K562 (cell line): ENCODE data around the gene PLGRKT. TPM values are rescaled to one million over a fixed set of nuclear protein-coding genes. Genes with fewer than 3 reads are reported as not detected.

Experiments used
- C11orf30 ChIP-seq: fragments of 450-650 bp; IDR thresholded peaks from 2 replicates; pipeline ENCODE4 v1.6.1; 2016; ENCODE audit warnings: low read depth, mild to moderate bottlenecking
- CEBPB ChIP-seq: fragments of 450-650 bp; IDR thresholded peaks from 2 replicates; pipeline ENCODE4 v1.6.1; 2016; ENCODE audit warnings: missing genetic modification characterization, missing compliant biosample characterization
- FOXM1 ChIP-seq, 2 experiments: fragments of 450-650 bp in 1 of 2; sonication (generic) in 1 of 2; formaldehyde crosslinking in 1 of 2; IDR thresholded peaks; 2 replicates each; pipeline versions ENCODE4 v1.6.1 to v1.9.0; 2017 to 2022; ENCODE audit warnings: low read depth in 2 of 2, mild to moderate bottlenecking in 2 of 2, missing genetic modification reagents in 1 of 2, moderate library complexity in 1 of 2
- IFI16 ChIP-seq: fragments of 250-450 bp; sonication (Bioruptor Pico); IDR thresholded peaks from 2 replicates; pipeline ENCODE4 v2.1.2; 2022; ENCODE audit warnings: mild to moderate bottlenecking, inconsistent platforms
- L3MBTL2 ChIP-seq: fragments of 450-650 bp; IDR thresholded peaks from 2 replicates; pipeline ENCODE4 v1.6.1; 2016; ENCODE audit warnings: mild to moderate bottlenecking, moderate library complexity
- RAD21 ChIP-seq, 2 experiments: fragments of 250-450 bp in 1 of 2; fragments of 450-650 bp in 1 of 2; sonication (Bioruptor Pico) in 1 of 2; formaldehyde crosslinking in 1 of 2; IDR thresholded peaks in 1 of 2; conservative IDR thresholded peaks in 1 of 2; 2 replicates each; pipeline versions ENCODE4 v1.4.0 to v1.8.0; 2020 to 2022; ENCODE audit warnings: mild to moderate bottlenecking in 2 of 2, moderate library complexity in 1 of 2
- THRAP3 ChIP-seq: fragments of 450-650 bp; IDR thresholded peaks from 2 replicates; pipeline ENCODE4 v1.6.1; 2016; ENCODE audit warnings: mild to moderate bottlenecking, inconsistent platforms, borderline replicate concordance
- ZNF143 ChIP-seq: sonication (generic); formaldehyde crosslinking; IDR thresholded peaks from 2 replicates; pipeline ENCODE4 v1.9.0; 2022; ENCODE audit warnings: mild to moderate bottlenecking, missing genetic modification reagents
- ZNF717 ChIP-seq: fragments of 250-450 bp; sonication (Bioruptor Pico); IDR thresholded peaks from 2 replicates; pipeline ENCODE4 v1.5.0; 2021
- polyA plus RNA-seq, 8 experiments: library from polyadenylated mRNA; depleted of rRNA in 4 of 8; stranded (reverse) in 5 of 8; unstranded in 3 of 8; fragments of >200 nt; fragmentation: Nextera tagmentation in 2 of 8; fragmentation: Illumina TruSeq in 1 of 8; extraction: Ambion mirVana in 2 of 8; extraction: Trizol in 1 of 8; gene quantifications; 2 replicates each; pipeline versions ENCODE4 v1.2.1 to v1.2.3, GENCODE V29; 2011 to 2014; ENCODE audit warnings: inconsistent platforms in 1 of 8, missing spikeins in 1 of 8
- total RNA-seq, 7 experiments: library from RNA; depleted of rRNA in 6 of 7; stranded (reverse); fragments of >200 nt in 6 of 7; fragmentation: Illumina TruSeq in 2 of 7; extraction: Trizol in 2 of 7; gene quantifications; 2 replicates each; pipeline versions ENCODE4 v1.2.1 to v1.2.3, GENCODE V29; 2011 to 2021; ENCODE audit warnings: low replicate concordance in 1 of 7
- TF ChIP-seq, protein P1 (sequence below), 3 experiments: IDR thresholded peaks in 2 of 3; conservative IDR thresholded peaks in 1 of 3; 2 replicates each; pipeline ENCODE4 v1.5.1; 2011 to 2012; ENCODE audit warnings: low read length in 3 of 3, mild to moderate bottlenecking in 3 of 3, control low read depth in 2 of 3, improper control_type of control experiment in 1 of 3, inconsistent platforms in 1 of 3, low read depth in 1 of 3, mixed read lengths in 1 of 3, moderate library complexity in 1 of 3; ENCODE audit not compliant: insufficient read depth in 2 of 3
- TF ChIP-seq, protein P2 (sequence below): fragments of 250-450 bp; sonication (Bioruptor Pico); IDR thresholded peaks from 2 replicates; pipeline ENCODE4 v1.5.0; 2022; ENCODE audit warnings: mild to moderate bottlenecking
- TF ChIP-seq, protein P3 (sequence below), 2 experiments: fragments of 450-650 bp in 1 of 2; IDR thresholded peaks; 2 replicates each; pipeline ENCODE4 v1.6.1; 2011 to 2017; ENCODE audit warnings: low read depth in 2 of 2, antibody characterized with exemption in 1 of 2, borderline replicate concordance in 1 of 2, low read length in 1 of 2, mild to moderate bottlenecking in 1 of 2, mixed read lengths in 1 of 2; ENCODE audit not compliant: control insufficient read depth in 1 of 2
- TF ChIP-seq, protein P4 (sequence below): fragments of 250-450 bp; sonication (Bioruptor Pico); IDR thresholded peaks from 2 replicates; pipeline ENCODE4 v1.4.0; 2020

PLGRKT gene
- total and polyA plus RNA-seq, 9 of the 15 experiments (the other 6 are each of a cell fraction or from before 2014, with no cell fraction given), result 4.7 to 13.8 (median 6.5) TPM

DNA sequence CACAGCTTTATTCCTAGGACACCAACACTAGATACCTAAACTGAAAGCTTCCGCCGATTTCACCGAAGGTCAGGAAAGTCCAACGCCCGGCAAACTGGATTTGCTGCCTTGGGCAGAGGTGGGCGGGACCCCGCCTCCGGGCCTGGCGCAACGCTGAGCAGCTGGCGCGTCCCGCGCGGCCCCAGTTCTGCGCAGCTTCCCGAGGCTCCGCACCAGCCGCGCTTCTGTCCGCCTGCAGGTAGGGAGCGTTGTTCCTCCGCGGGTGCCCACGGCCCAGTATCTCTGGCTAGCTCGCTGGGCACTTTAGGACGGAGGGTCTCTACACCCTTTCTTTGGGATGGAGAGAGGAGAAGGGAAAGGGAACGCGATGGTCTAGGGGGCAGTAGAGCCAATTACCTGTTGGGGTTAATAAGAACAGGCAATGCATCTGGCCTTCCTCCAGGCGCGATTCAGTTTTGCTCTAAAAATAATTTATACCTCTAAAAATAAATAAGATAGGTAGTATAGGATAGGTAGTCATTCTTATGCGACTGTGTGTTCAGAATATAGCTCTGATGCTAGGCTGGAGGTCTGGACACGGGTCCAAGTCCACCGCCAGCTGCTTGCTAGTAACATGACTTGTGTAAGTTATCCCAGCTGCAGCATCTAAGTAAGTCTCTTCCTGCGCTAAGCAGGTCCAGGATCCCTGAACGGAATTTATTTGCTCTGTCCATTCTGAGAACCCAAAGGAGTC lies 12.8 kb upstream of the PLGRKT start, which contains the start of gene CD274 (continued):
- TF ChIP-seq FOXM1 (IDR thresholded peaks at IDR 0.05; ENCODE audit: low read depth) (0 out of 2 replicates have a peak, but pooled peaks have one; percentile 25), FOXM1 (CRISPR knock-in tag; IDR thresholded peaks at IDR 0.05; ENCODE audit: low read depth) (no peak), IFI16 (CRISPR knock-in tag) (no peak), C11orf30 (no peak), ZNF143 (CRISPR knock-in tag) (no peak), RAD21 (CRISPR knock-in tag; conservative IDR thresholded peaks at IDR 0.05 in 1 of 2, IDR thresholded peaks at IDR 0.05 in 1 of 2) (peak; percentile 86 to 88), THRAP3 (no peak), L3MBTL2 (peak; percentile 27; the same call in 1 of the 2 replicates), ZNF717 (CRISPR knock-in tag) (no peak), CEBPB (tag) (peak; percentile 79)
- TF ChIP-seq, protein P1, sequence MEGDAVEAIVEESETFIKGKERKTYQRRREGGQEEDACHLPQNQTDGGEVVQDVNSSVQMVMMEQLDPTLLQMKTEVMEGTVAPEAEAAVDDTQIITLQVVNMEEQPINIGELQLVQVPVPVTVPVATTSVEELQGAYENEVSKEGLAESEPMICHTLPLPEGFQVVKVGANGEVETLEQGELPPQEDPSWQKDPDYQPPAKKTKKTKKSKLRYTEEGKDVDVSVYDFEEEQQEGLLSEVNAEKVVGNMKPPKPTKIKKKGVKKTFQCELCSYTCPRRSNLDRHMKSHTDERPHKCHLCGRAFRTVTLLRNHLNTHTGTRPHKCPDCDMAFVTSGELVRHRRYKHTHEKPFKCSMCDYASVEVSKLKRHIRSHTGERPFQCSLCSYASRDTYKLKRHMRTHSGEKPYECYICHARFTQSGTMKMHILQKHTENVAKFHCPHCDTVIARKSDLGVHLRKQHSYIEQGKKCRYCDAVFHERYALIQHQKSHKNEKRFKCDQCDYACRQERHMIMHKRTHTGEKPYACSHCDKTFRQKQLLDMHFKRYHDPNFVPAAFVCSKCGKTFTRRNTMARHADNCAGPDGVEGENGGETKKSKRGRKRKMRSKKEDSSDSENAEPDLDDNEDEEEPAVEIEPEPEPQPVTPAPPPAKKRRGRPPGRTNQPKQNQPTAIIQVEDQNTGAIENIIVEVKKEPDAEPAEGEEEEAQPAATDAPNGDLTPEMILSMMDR (IDR thresholded peaks at IDR 0.05 in 2 of 3, conservative IDR thresholded peaks at IDR 0.05 in 1 of 3; ENCODE audit: insufficient read depth in 2 of 3, low read depth in 1 of 3, low read length in 3 of 3), result peak; percentile 64 to 69 (median 66)
- TF ChIP-seq, protein P2, sequence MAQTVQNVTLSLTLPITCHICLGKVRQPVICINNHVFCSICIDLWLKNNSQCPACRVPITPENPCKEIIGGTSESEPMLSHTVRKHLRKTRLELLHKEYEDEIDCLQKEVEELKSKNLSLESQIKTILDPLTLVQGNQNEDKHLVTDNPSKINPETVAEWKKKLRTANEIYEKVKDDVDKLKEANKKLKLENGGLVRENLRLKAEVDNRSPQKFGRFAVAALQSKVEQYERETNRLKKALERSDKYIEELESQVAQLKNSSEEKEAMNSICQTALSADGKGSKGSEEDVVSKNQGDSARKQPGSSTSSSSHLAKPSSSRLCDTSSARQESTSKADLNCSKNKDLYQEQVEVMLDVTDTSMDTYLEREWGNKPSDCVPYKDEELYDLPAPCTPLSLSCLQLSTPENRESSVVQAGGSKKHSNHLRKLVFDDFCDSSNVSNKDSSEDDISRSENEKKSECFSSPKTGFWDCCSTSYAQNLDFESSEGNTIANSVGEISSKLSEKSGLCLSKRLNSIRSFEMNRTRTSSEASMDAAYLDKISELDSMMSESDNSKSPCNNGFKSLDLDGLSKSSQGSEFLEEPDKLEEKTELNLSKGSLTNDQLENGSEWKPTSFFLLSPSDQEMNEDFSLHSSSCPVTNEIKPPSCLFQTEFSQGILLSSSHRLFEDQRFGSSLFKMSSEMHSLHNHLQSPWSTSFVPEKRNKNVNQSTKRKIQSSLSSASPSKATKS (CRISPR knock-in tag), result no peak
- TF ChIP-seq, protein P3, sequence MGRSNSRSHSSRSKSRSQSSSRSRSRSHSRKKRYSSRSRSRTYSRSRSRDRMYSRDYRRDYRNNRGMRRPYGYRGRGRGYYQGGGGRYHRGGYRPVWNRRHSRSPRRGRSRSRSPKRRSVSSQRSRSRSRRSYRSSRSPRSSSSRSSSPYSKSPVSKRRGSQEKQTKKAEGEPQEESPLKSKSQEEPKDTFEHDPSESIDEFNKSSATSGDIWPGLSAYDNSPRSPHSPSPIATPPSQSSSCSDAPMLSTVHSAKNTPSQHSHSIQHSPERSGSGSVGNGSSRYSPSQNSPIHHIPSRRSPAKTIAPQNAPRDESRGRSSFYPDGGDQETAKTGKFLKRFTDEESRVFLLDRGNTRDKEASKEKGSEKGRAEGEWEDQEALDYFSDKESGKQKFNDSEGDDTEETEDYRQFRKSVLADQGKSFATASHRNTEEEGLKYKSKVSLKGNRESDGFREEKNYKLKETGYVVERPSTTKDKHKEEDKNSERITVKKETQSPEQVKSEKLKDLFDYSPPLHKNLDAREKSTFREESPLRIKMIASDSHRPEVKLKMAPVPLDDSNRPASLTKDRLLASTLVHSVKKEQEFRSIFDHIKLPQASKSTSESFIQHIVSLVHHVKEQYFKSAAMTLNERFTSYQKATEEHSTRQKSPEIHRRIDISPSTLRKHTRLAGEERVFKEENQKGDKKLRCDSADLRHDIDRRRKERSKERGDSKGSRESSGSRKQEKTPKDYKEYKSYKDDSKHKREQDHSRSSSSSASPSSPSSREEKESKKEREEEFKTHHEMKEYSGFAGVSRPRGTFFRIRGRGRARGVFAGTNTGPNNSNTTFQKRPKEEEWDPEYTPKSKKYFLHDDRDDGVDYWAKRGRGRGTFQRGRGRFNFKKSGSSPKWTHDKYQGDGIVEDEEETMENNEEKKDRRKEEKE (IDR thresholded peaks at IDR 0.05; ENCODE audit: borderline replicate concordance in 1 of 2, control insufficient read depth in 1 of 2, low read depth in 2 of 2, low read length in 1 of 2), result no peak
- TF ChIP-seq, protein P4, sequence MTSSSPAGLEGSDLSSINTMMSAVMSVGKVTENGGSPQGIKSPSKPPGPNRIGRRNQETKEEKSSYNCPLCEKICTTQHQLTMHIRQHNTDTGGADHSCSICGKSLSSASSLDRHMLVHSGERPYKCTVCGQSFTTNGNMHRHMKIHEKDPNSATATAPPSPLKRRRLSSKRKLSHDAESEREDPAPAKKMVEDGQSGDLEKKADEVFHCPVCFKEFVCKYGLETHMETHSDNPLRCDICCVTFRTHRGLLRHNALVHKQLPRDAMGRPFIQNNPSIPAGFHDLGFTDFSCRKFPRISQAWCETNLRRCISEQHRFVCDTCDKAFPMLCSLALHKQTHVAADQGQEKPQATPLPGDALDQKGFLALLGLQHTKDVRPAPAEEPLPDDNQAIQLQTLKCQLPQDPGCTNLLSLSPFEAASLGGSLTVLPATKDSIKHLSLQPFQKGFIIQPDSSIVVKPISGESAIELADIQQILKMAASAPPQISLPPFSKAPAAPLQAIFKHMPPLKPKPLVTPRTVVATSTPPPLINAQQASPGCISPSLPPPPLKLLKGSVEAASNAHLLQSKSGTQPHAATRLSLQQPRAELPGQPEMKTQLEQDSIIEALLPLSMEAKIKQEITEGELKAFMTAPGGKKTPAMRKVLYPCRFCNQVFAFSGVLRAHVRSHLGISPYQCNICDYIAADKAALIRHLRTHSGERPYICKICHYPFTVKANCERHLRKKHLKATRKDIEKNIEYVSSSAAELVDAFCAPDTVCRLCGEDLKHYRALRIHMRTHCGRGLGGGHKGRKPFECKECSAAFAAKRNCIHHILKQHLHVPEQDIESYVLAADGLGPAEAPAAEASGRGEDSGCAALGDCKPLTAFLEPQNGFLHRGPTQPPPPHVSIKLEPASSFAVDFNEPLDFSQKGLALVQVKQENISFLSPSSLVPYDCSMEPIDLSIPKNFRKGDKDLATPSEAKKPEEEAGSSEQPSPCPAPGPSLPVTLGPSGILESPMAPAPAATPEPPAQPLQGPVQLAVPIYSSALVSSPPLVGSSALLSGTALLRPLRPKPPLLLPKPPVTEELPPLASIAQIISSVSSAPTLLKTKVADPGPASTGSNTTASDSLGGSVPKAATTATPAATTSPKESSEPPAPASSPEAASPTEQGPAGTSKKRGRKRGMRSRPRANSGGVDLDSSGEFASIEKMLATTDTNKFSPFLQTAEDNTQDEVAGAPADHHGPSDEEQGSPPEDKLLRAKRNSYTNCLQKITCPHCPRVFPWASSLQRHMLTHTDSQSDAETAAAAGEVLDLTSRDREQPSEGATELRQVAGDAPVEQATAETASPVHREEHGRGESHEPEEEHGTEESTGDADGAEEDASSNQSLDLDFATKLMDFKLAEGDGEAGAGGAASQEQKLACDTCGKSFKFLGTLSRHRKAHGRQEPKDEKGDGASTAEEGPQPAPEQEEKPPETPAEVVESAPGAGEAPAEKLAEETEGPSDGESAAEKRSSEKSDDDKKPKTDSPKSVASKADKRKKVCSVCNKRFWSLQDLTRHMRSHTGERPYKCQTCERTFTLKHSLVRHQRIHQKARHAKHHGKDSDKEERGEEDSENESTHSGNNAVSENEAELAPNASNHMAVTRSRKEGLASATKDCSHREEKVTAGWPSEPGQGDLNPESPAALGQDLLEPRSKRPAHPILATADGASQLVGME, result no peak
